MM.1S (cell line): Measurements from ENCODE around the gene CPT1C.

Experiments used
- DNase-seq: peaks from one replicate; pipeline ENCODE4 v3.0.0-alpha.2; 2015
- H2AFZ ChIP-seq: fragments of 300-600 bp; sonication (generic); 2 replicates; pipeline ENCODE4 v1.6.0; 2016; ENCODE audit warnings: antibody characterized with exemption, low read length
- H3F3A ChIP-seq: fragments of 300-600 bp; sonication (generic); 2 replicates; pipeline ENCODE4 v1.6.1; 2016; ENCODE audit warnings: mild to moderate bottlenecking, antibody characterized with exemption, low read length, moderate library complexity, mixed read lengths; ENCODE audit not compliant: insufficient read depth
- H3K27ac ChIP-seq: fragments of 300-600 bp; sonication (generic); 2 replicates; pipeline ENCODE4 v1.5.1; 2016; ENCODE audit warnings: mild to moderate bottlenecking, low read length
- H3K27me3 ChIP-seq: fragments of 300-600 bp; sonication (generic); replicated peaks from 2 replicates; pipeline ENCODE4 v1.6.0; 2016; ENCODE audit warnings: low read length; ENCODE audit not compliant: insufficient read depth
- H3K36me3 ChIP-seq: fragments of 300-600 bp; sonication (generic); replicated peaks from 2 replicates; pipeline ENCODE4 v1.6.1; 2016; ENCODE audit warnings: mild to moderate bottlenecking, low read length, mixed read lengths; ENCODE audit not compliant: insufficient read depth
- H3K4me1 ChIP-seq: fragments of 300-600 bp; sonication (generic); 2 replicates; pipeline ENCODE4 v1.6.1; 2016; ENCODE audit warnings: low read length, mixed read lengths
- H3K4me2 ChIP-seq: fragments of 300-600 bp; sonication (generic); 2 replicates; pipeline ENCODE4 v1.6.0; 2016; ENCODE audit warnings: low read depth, low read length
- H3K4me3 ChIP-seq: fragments of 300-600 bp; sonication (generic); 2 replicates; pipeline ENCODE4 v1.5.1; 2016; ENCODE audit warnings: low read length, mixed read lengths
- H3K79me2 ChIP-seq: fragments of 300-600 bp; sonication (generic); 2 replicates; pipeline ENCODE4 v1.6.1; 2016; ENCODE audit warnings: mixed run types, low read length, mixed read lengths
- H3K9ac ChIP-seq: fragments of 300-600 bp; sonication (generic); 2 replicates; pipeline ENCODE4 v1.6.1; 2016; ENCODE audit warnings: low read length, mixed read lengths
- H3K9me2 ChIP-seq: fragments of 300-600 bp; sonication (generic); replicated peaks from 2 replicates; pipeline ENCODE4 v1.6.1; 2016; ENCODE audit warnings: mild to moderate bottlenecking, low read length, mixed read lengths; ENCODE audit not compliant: insufficient read depth
- H3K9me3 ChIP-seq: fragments of 300-600 bp; sonication (generic); replicated peaks from 2 replicates; pipeline ENCODE4 v1.6.1; 2016; ENCODE audit warnings: mild to moderate bottlenecking, low read length, mixed read lengths; ENCODE audit not compliant: insufficient read depth
- H4K20me1 ChIP-seq: fragments of 300-600 bp; sonication (generic); 2 replicates; pipeline ENCODE4 v1.6.1; 2016; ENCODE audit warnings: mild to moderate bottlenecking, low read length, moderate library complexity, mixed read lengths; ENCODE audit not compliant: insufficient read depth
- CTCF ChIP-seq: fragments of 300-600 bp; sonication (generic); IDR thresholded peaks from 2 replicates; pipeline ENCODE4 v1.5.1; 2016; ENCODE audit warnings: antibody characterized with exemption, low read length, mixed read lengths
- EZH2 ChIP-seq: fragments of 300-600 bp; sonication (generic); optimal IDR thresholded peaks from 2 replicates; pipeline ENCODE3; 2017; ENCODE audit warnings: low read depth, mild to moderate bottlenecking, antibody characterized with exemption, low read length, mixed read lengths
- EZH2phosphoT487 ChIP-seq: fragments of 300-600 bp; sonication (generic); IDR thresholded peaks from 2 replicates; pipeline ENCODE4 v1.6.1; 2018; ENCODE audit warnings: antibody characterized with exemption, low read length

Gene CPT1C

GRCh38 chr19:49686503-49687088 lies 4.3 kb upstream of the CPT1C start:
- Histone ChIP-seq H3K9ac (no peak overlapping the region), H4K20me1 (no peaks in the 10 kb centered on the region), H3K9me3 (no peaks in the 10 kb centered on the region), H3K4me2 (no peak overlapping the region), H3K27ac (no peak overlapping the region), H3K4me1 (no peaks in the 10 kb centered on the region), H3K4me3 (no peak overlapping the region), H3F3A (peaks cover 6% of the 10 kb centered on the region; the same call in 1 of the 2 replicates), H3K36me3 (peaks cover 6% of the 10 kb centered on the region), H3K79me2 (peaks cover 15% of the 10 kb centered on the region), H3K9me2 (no peaks in the 10 kb centered on the region), H2AFZ (no peak overlapping the region), H3K27me3 (peaks cover 8% of the 10 kb centered on the region)
- TF ChIP-seq EZH2phosphoT487 (no peak), CTCF (no peak), EZH2 (no peak)
- no peak for DNase-seq

GRCh38 chr19:49687150-49687549 lies 3.8 kb upstream of the CPT1C start:
- H3K36me3 ChIP-seq, result peaks cover 1% of the 10 kb centered on the region

GRCh38 chr19:49687566-49688316 lies 3.2 kb upstream of the CPT1C start:
- H3K9me3 ChIP-seq, result no peaks in the 10 kb centered on the region
- H3K9me2 ChIP-seq, result no peaks in the 10 kb centered on the region
- H4K20me1 ChIP-seq, result no peaks in the 10 kb centered on the region
- TF ChIP-seq EZH2phosphoT487 (no peak), EZH2 (no peak), CTCF (no peak)
- H3K4me1 ChIP-seq, result no peaks in the 10 kb centered on the region
- H3K4me3 ChIP-seq, result no peak overlapping the region
- no peak overlapping the region for H3K27ac ChIP-seq
- no peak overlapping the region for H3K9ac ChIP-seq
- H3K4me2 ChIP-seq, result no peak overlapping the region
- H3F3A ChIP-seq, result peaks cover 6% of the 10 kb centered on the region; the same call in 1 of the 2 replicates
- H3K79me2 ChIP-seq, result peaks cover 6% of the 10 kb centered on the region
- H3K36me3 ChIP-seq, result no peaks in the 10 kb centered on the region; the same call in none of the 2 replicates
- no peak overlapping the region for H2AFZ ChIP-seq
- DNase-seq, result no peak
- peaks cover 10% of the 10 kb centered on the region for H3K27me3 ChIP-seq

More at GRCh38 chr19:49687150-49687549, 3.8 kb upstream of the CPT1C start:
- Histone ChIP-seq H3K4me1 (no peaks in the 10 kb centered on the region), H3K9me3 (no peaks in the 10 kb centered on the region), H4K20me1 (no peaks in the 10 kb centered on the region), H3K27me3 (peaks cover 10% of the 10 kb centered on the region), H3K79me2 (peaks cover 10% of the 10 kb centered on the region), H3K4me2 (no peak overlapping the region), H3K27ac (no peak overlapping the region), H3K4me3 (no peak overlapping the region), H3K9me2 (no peaks in the 10 kb centered on the region), H3K9ac (no peak overlapping the region), H2AFZ (no peak overlapping the region), H3F3A (peaks cover 6% of the 10 kb centered on the region; the same call in 1 of the 2 replicates)
- TF ChIP-seq EZH2 (no peak), CTCF (no peak), EZH2phosphoT487 (no peak)
- DNase-seq, result no peak
